Breast epithelium (tissue), 4 donors: ENCODE data around the gene ALK. TPM values are rescaled to one million over a fixed set of nuclear protein-coding genes. Genes with fewer than 3 reads are reported as not detected.

Source experiments
- DNase-seq, 2 donors: peaks; one replicate each; pipeline ENCODE4 v3.0.0-alpha.2; 2019; ENCODE audit warnings: low spot score in 2 of 2
- H3K27ac ChIP-seq, 2 donors: fragments of 200-600 bp; sonication (generic) in 1 of 2; one replicate each; pipeline ENCODE4 v1.5.1; 2016 to 2019; ENCODE audit warnings: mild to moderate bottlenecking in 1 of 2
- H3K27me3 ChIP-seq, 2 donors: fragments of 200-600 bp; sonication (generic) in 1 of 2; one replicate each; pipeline versions ENCODE4 v1.5.1 to v1.6.0; 2017 to 2019; ENCODE audit warnings: control low read depth in 1 of 2, mild to moderate bottlenecking in 1 of 2
- H3K36me3 ChIP-seq: fragments of 200-600 bp; one replicate; pipeline ENCODE4 v1.5.1; 2019
- H3K4me1 ChIP-seq, 2 donors: fragments of 200-600 bp; sonication (generic); one replicate each; pipeline ENCODE4 v1.5.1; 2016 to 2019; ENCODE audit warnings: control low read depth in 1 of 2
- H3K4me3 ChIP-seq, 3 donors: fragments of 200-600 bp; sonication (generic); 1 replicate in 2 of 3; 2 replicates in 1 of 3; pipeline ENCODE4 v1.5.1; 2016 to 2019; ENCODE audit warnings: mild to moderate bottlenecking in 3 of 3, moderate library complexity in 2 of 3
- H3K9me3 ChIP-seq, 2 donors: fragments of 200-600 bp; sonication (generic) in 1 of 2; one replicate each; pipeline ENCODE4 v1.5.1; 2016 to 2019; ENCODE audit warnings: control low read depth in 1 of 2
- CTCF ChIP-seq, 3 donors: fragments of 450-650 bp; IDR thresholded peaks; one replicate each; pipeline ENCODE4 v1.5.1; 2016 to 2017; ENCODE audit warnings: antibody characterized with exemption in 3 of 3, mild to moderate bottlenecking in 3 of 3, moderate library complexity in 3 of 3
- POLR2A ChIP-seq: fragments of 450-650 bp; IDR thresholded peaks from one replicate; pipeline ENCODE4 v1.6.1; 2016; ENCODE audit warnings: antibody characterized with exemption, mild to moderate bottlenecking, moderate library complexity
- POLR2AphosphoS5 ChIP-seq, 3 donors: sonication (generic); formaldehyde crosslinking; IDR thresholded peaks; one replicate each; pipeline ENCODE4 v1.6.1; 2017; ENCODE audit warnings: antibody characterized with exemption in 3 of 3
- intact Hi-C: fragments of 100-400 bp; cut with DNase I; formaldehyde crosslinking; loops from one replicate; pipeline ENCODE4 v1.15.1; 2023; ENCODE audit warnings: low total_unique reads
- total RNA-seq, 3 donors: library from RNA; depleted of rRNA; stranded (reverse); fragments of >200 nt; gene quantifications; one replicate each; pipeline ENCODE4 v1.1.0, GENCODE V29; 2016

Gene ALK
- total RNA-seq, 3 donors from 2014 or later, result 0.33 to 5.6 (median 0.64) TPM

- DNase-seq, result no peak
These were observed 402.0 kb downstream of the ALK start for GRCh38 chr2:29519338-29519925.

GRCh38 chr2:29518646-29519337 lies 402.6 kb downstream of the ALK start:
- TF ChIP-seq CTCF (IDR thresholded peaks at IDR 0.05), result no peak
- TF ChIP-seq POLR2AphosphoS5 (IDR thresholded peaks at IDR 0.05), result no peak
- TF ChIP-seq POLR2A, result no peak
- Histone ChIP-seq H3K36me3 (no peaks in the 10 kb centered on the region), H3K27me3 (no peaks in the 10 kb centered on the region), H3K27ac (no peak overlapping the region), H3K4me1 (no peaks in the 10 kb centered on the region), H3K9me3 (no peaks in the 10 kb centered on the region), H3K4me3 (no peak overlapping the region)
- intact Hi-C loops, result no loop called here
- no peak for DNase-seq

More at GRCh38 chr2:29519338-29519925, 402.0 kb downstream of the ALK start:
- Histone ChIP-seq H3K27me3 (no peaks in the 10 kb centered on the region), H3K27ac (no peak overlapping the region), H3K36me3 (no peaks in the 10 kb centered on the region), H3K4me1 (no peaks in the 10 kb centered on the region), H3K4me3 (no peak overlapping the region), H3K9me3 (no peaks in the 10 kb centered on the region)
- intact Hi-C loops, result no loop called here
- TF ChIP-seq POLR2A, result no peak
- no peak for TF ChIP-seq POLR2AphosphoS5 (IDR thresholded peaks at IDR 0.05)
- TF ChIP-seq CTCF (IDR thresholded peaks at IDR 0.05), result no peak

- DNase-seq, result no peak
- no peak overlapping the region for H3K4me3 ChIP-seq
These were observed 403.4 kb downstream of the ALK start for GRCh38 chr2:29518010-29518409.

GRCh38 chr2:29517413-29517812 lies 404.0 kb downstream of the ALK start:
- Histone ChIP-seq H3K4me1 (no peaks in the 10 kb centered on the region), H3K27ac (no peak overlapping the region), H3K27me3 (no peaks in the 10 kb centered on the region), H3K36me3 (no peaks in the 10 kb centered on the region), H3K9me3 (no peaks in the 10 kb centered on the region), H3K4me3 (no peak overlapping the region)
- intact Hi-C loops, result loop anchor here (2.0 kb wide), 1 partner anchor 45 kb away; no protein-coding TSS in a partner anchor
- DNase-seq, result no peak
- no peak for TF ChIP-seq POLR2A
- TF ChIP-seq CTCF (IDR thresholded peaks at IDR 0.05), result no peak
- no peak for TF ChIP-seq POLR2AphosphoS5 (IDR thresholded peaks at IDR 0.05)

More at GRCh38 chr2:29518010-29518409, 403.4 kb downstream of the ALK start:
- no peaks in the 10 kb centered on the region for H3K36me3 ChIP-seq
- intact Hi-C loops, result no loop called here
- no peak overlapping the region for H3K27ac ChIP-seq
- TF ChIP-seq POLR2AphosphoS5 (IDR thresholded peaks at IDR 0.05) (no peak), POLR2A (no peak)
- H3K9me3 ChIP-seq, result no peaks in the 10 kb centered on the region
- no peaks in the 10 kb centered on the region for H3K27me3 ChIP-seq
- no peaks in the 10 kb centered on the region for H3K4me1 ChIP-seq

- Histone ChIP-seq H3K36me3 (no peaks in the 10 kb centered on the region), H3K4me1 (no peaks in the 10 kb centered on the region), H3K27me3 (no peaks in the 10 kb centered on the region), H3K9me3 (no peaks in the 10 kb centered on the region), H3K27ac (no peak overlapping the region), H3K4me3 (no peak overlapping the region)
- intact Hi-C loops, result loop anchor here (2.0 kb wide), 1 partner anchor 44 kb away; no protein-coding TSS in a partner anchor
- no peak for DNase-seq
- TF ChIP-seq CTCF (IDR thresholded peaks at IDR 0.05), result no peak
- no peak for TF ChIP-seq POLR2A
- no peak for TF ChIP-seq POLR2AphosphoS5 (IDR thresholded peaks at IDR 0.05)
These were observed 404.6 kb downstream of the ALK start for GRCh38 chr2:29516767-29517166.
